SK-N-SH treated with all-trans-retinoic acid at 6 μM for 48 hours (cell line): Measurements from ENCODE around the gene ZFAND5.

Experiments
- ATAC-seq: fragments of 200-7000 bp; cut with Tn5 transposase; 3 replicates; pipeline ENCODE4 v1.9.1; 2020; ENCODE audit warnings: mild to moderate bottlenecking, moderate library complexity
- ARNTL ChIP-seq: fragments of 450-650 bp; formaldehyde crosslinking; IDR thresholded peaks from 2 replicates; pipeline ENCODE4 v1.5.0; 2020; ENCODE audit warnings: low read depth, mild to moderate bottlenecking, moderate library complexity, borderline replicate concordance
- CREB5 ChIP-seq: fragments of 250-450 bp; sonication (Bioruptor Pico); IDR thresholded peaks from 2 replicates; pipeline ENCODE4 v1.5.1; 2020; ENCODE audit warnings: low read depth, mild to moderate bottlenecking, moderate library complexity
- CSDC2 ChIP-seq: fragments of 250-450 bp; sonication (Bioruptor Pico); IDR thresholded peaks from 2 replicates; pipeline ENCODE4 v1.5.0; 2020; ENCODE audit warnings: mild to moderate bottlenecking, moderate library complexity
- ESRRG ChIP-seq: fragments of 250-450 bp; sonication (Bioruptor Pico); IDR thresholded peaks from 2 replicates; pipeline ENCODE4 v1.6.1; 2021; ENCODE audit warnings: mild to moderate bottlenecking
- GLIS3 ChIP-seq: fragments of 250-450 bp; sonication (Bioruptor Pico); IDR thresholded peaks from 2 replicates; pipeline ENCODE4 v1.5.0; 2020; ENCODE audit warnings: mild to moderate bottlenecking, moderate library complexity
- OSR1 ChIP-seq: fragments of 250-450 bp; sonication (Bioruptor Pico); IDR thresholded peaks from 2 replicates; pipeline ENCODE4 v1.8.0; 2022; ENCODE audit warnings: moderate library complexity, mild to moderate bottlenecking, inconsistent platforms
- PATZ1 ChIP-seq: fragments of 250-450 bp; sonication (Bioruptor Pico); IDR thresholded peaks from 2 replicates; pipeline ENCODE4 v1.8.0; 2020; ENCODE audit warnings: mild to moderate bottlenecking, moderate library complexity, borderline replicate concordance
- POU6F1 ChIP-seq: fragments of 250-450 bp; sonication (Bioruptor Pico); IDR thresholded peaks from 2 replicates; pipeline ENCODE4 v1.8.0; 2021; ENCODE audit warnings: low read depth, mild to moderate bottlenecking, moderate library complexity, borderline replicate concordance
- PPARA ChIP-seq: fragments of 250-450 bp; sonication (Bioruptor Pico); IDR thresholded peaks from 2 replicates; pipeline ENCODE4 v1.5.0; 2020; ENCODE audit warnings: mild to moderate bottlenecking, borderline replicate concordance
- RARB ChIP-seq: fragments of 250-450 bp; sonication (Bioruptor Pico); IDR thresholded peaks from 2 replicates; pipeline ENCODE4 v1.8.0; 2021; ENCODE audit warnings: mild to moderate bottlenecking, moderate library complexity
- SNAI2 ChIP-seq: fragments of 250-450 bp; sonication (Bioruptor Pico); IDR thresholded peaks from 2 replicates; pipeline ENCODE4 v1.5.0; 2020; ENCODE audit warnings: mild to moderate bottlenecking, moderate library complexity
- TCF4 ChIP-seq: fragments of 250-450 bp; sonication (Bioruptor Pico); IDR thresholded peaks from 2 replicates; pipeline ENCODE4 v1.8.0; 2021; ENCODE audit warnings: mild to moderate bottlenecking, moderate library complexity, borderline replicate concordance
- TOX ChIP-seq: fragments of 250-450 bp; sonication (Bioruptor Pico); IDR thresholded peaks from 2 replicates; pipeline ENCODE4 v1.8.0; 2021; ENCODE audit warnings: mild to moderate bottlenecking, moderate library complexity, borderline replicate concordance
- TSHZ2 ChIP-seq: fragments of 250-450 bp; sonication (Bioruptor Pico); IDR thresholded peaks from 2 replicates; pipeline ENCODE4 v1.5.0; 2020; ENCODE audit warnings: mild to moderate bottlenecking, moderate library complexity
- ZC3H10 ChIP-seq: fragments of 250-450 bp; sonication (Bioruptor Pico); IDR thresholded peaks from 2 replicates; pipeline ENCODE4 v1.5.1; 2021; ENCODE audit warnings: mild to moderate bottlenecking, moderate library complexity
- ZFP3 ChIP-seq: fragments of 250-450 bp; sonication (Bioruptor Pico); IDR thresholded peaks from 2 replicates; pipeline ENCODE4 v1.5.0; 2020; ENCODE audit warnings: mild to moderate bottlenecking, moderate library complexity
- ZFP30 ChIP-seq: fragments of 450-650 bp; formaldehyde crosslinking; IDR thresholded peaks from 2 replicates; pipeline ENCODE4 v1.5.0; 2022; ENCODE audit warnings: mild to moderate bottlenecking, moderate library complexity
- ZNF565 ChIP-seq: fragments of 450-650 bp; formaldehyde crosslinking; conservative IDR thresholded peaks from 2 replicates; pipeline ENCODE4 v1.5.0; 2020; ENCODE audit warnings: low read depth, mild to moderate bottlenecking, moderate library complexity
- ZNF70 ChIP-seq: fragments of 450-650 bp; formaldehyde crosslinking; IDR thresholded peaks from 2 replicates; pipeline ENCODE4 v1.5.0; 2020; ENCODE audit warnings: mild to moderate bottlenecking, moderate library complexity
- ZNF8 ChIP-seq: fragments of 450-650 bp; formaldehyde crosslinking; IDR thresholded peaks from 2 replicates; pipeline ENCODE4 v1.5.0; 2020; ENCODE audit warnings: mild to moderate bottlenecking, moderate library complexity

ZFAND5 gene

GRCh38 chr9:72305707-72306106 lies 59.3 kb downstream of the ZFAND5 start:
- ATAC-seq = no peak
- TF ChIP-seq RARB (no peak), GLIS3 (CRISPR knock-in tag) (no peak), PPARA (CRISPR knock-in tag) (no peak), CREB5 (CRISPR knock-in tag) (no peak), ZNF8 (no peak), ZNF70 (no peak), TSHZ2 (CRISPR knock-in tag) (no peak), TOX (CRISPR knock-in tag) (no peak), ZFP30 (CRISPR knock-in tag) (no peak), SNAI2 (CRISPR knock-in tag) (no peak), TCF4 (CRISPR knock-in tag) (no peak), POU6F1 (CRISPR knock-in tag) (no peak), PATZ1 (CRISPR knock-in tag) (no peak), ARNTL (CRISPR knock-in tag) (no peak)

- TF ChIP-seq ZFP30 (CRISPR knock-in tag) (no peak), ZFP3 (no peak), CREB5 (CRISPR knock-in tag) (no peak), TSHZ2 (CRISPR knock-in tag) (no peak), ZC3H10 (CRISPR knock-in tag) (no peak), RARB (no peak), PATZ1 (CRISPR knock-in tag) (no peak), ZNF565 (no peak), CSDC2 (CRISPR knock-in tag) (no peak), ZNF70 (no peak), SNAI2 (CRISPR knock-in tag) (no peak), OSR1 (CRISPR knock-in tag) (no peak), ESRRG (no peak)
- peak; percentile 100 for ATAC-seq
These were observed 59.9 kb downstream of the ZFAND5 start for GRCh38 chr9:72305102-72305546.
